ENCODE results near the gene ACOT13.
"Not testable (repeated sequence)": the region's sequence is repeated elsewhere in the genome, so short reads cannot be mapped to it uniquely, and the experiment has no call there.

The ACOT13 gene

GRCh38 chr6:24731456-24732134 is 64.7 kb downstream of the ACOT13 start:
- not testable (repeated sequence) for DNase-seq

- no peak for DNase-seq
These were observed 67.3 kb downstream of the ACOT13 start for GRCh38 chr6:24734166-24734565.

DNA sequence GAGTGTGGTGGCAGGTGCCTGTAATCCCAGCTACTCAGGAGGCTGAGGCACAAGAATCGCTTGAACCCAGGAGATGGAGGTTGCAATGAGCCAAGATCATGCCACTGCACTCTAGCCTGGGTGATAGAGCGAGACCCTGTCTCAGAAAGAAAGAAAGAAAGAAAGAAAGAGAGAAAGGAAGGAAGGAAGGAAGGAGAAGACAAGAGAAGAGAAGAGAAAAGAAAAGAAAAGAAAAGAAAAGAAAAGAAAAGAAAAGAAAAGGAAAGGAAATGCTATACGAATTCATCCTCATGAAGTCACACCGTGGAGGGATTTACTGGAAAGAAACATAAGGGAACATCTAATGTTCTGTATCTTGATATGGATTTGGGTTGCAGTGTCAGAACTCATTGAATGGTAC is 67.8 kb downstream of the ACOT13 start:
- DNase-seq = not testable (repeated sequence)

GRCh38 chr6:24738741-24739140 is 71.9 kb downstream of the ACOT13 start:
- DNase-seq = no peak

GRCh38 chr6:24740861-24741260 is 74.0 kb downstream of the ACOT13 start:
- no peak for DNase-seq

DNA sequence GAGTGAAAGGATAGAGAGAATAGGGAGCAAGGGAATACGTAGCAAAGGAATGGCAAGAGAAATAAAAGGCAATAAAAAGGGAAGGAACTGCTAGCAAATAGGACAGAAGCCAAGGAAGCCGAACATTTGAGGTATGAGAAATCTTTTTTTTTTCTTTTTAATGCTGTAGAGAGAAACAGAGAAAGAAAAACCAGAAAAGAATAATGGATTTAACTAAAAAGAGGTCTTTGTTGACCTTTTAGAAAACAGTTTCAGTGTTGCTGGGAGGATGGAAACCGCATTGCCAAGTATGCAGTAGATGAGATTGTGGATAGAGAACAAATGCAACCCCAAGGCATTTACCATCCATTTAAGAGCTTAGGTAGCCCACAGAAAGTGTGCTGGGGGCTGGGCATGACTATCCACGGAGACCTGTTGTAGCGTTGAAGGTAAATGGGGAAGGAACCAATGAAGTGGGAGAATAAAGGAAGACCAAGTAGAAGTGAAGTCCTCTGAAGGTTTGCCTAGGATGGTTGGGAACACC is 75.4 kb downstream of the ACOT13 start:
- DNase-seq = no peak

- no peak for DNase-seq
These were observed 76.5 kb downstream of the ACOT13 start for GRCh38 chr6:24743265-24743943.

- DNase-seq = no peak
These were observed 77.1 kb downstream of the ACOT13 start for GRCh38 chr6:24743944-24744335.

DNA sequence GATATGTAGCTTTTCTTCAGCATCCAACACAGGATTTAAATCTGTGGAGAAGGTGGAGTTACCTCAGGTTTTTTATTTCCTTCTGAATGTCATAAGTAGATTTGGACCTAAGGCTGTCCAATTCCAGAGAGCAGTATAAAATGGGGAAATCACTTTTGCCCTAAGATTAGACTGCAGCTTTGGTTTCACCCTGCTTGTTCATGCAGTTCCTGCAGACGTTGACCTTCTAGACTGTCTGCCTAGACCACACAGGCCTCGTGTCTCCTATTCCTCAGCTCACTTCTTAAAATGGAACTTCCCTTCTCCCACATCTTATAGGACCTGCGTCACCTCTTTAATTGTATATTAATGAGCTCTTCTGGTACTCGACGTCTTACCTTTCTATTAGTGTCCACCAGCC is 78.0 kb downstream of the ACOT13 start:
- DNase-seq = no peak

DNA sequence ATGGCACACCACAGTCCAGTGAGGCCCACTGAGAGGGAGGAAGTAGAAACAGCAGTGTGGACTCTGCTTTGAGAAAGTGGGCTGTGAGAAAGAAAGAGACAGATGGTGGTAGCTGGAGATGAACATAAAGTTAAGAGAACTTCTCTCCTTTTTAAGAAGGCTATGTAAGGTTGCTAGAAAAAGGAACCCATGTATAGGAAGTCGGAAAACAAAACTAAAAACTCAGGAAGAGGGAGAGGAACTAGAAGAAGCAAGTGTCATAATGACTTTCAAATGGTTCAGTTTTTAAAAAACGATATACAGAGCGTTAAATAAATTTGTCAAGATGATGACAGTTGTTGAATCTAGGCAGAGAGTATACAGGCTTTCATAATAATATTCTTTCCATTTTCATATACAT is 82.4 kb downstream of the ACOT13 start:
- no peak for DNase-seq

DNA sequence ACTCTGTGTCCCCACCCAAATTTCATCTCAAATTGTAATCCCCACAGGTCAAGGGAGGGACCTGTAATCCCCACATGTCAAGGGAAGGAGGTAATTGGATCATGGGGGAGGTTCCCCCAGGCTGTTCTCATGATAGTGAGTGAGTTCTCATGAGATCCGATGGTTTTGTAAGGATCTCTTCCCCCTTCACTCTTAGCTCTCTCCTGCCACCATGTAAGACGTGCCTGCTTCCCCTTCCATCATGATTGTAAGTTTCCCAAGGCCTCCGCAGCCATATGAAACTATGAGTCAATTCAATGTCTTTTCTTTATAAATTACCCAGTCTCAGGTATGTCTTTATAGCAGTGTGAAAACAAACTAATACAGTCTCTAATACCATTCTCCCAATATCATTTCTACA is 84.0 kb downstream of the ACOT13 start:
- DNase-seq = not testable (repeated sequence)

DNA sequence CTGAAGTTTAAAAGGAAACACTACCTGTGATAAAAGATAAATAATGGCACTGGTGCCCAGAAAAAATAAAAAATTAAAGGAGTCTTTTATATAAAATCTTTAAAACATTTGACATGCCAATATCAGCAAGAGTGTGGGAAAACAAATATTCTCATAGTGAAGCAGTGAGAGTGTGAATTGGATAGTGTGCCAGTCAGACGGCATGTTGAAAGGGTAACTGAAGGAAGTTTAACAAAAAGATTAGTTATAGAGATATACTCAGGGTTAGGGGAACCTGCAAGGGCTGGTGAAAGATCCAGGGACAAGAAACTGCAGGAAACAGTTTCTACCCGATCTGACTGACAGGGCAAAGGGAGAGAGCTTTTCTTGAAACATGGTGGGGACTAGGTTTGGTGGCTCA is 85.6 kb downstream of the ACOT13 start:
- DNase-seq = no peak

DNA sequence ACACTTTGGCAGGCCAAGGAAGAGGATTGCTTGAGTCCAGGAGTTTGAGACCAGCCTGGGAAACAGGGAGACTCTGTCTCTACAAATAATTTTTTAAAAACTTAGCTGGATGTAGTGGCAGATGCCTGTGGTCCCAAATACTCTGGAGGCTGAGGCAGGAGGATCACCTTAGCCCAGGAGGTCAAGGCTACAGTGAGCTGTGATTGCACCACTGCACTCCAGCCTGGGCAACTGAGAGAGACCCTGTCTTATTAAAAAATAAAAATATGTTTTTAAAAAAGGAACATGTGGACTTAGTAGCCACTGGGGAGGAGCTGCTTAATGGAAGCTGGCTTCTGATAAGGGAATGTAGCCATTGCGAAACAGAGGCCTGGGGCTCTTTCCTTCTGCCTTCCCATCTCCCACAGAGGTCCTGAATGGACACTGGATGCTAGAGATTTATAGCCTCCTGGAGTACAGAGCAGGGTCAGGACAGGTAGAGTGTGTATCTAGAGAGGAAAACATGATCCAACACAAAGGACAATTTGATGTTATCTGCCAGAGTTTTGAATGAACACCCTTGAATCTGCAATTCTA is 86.1 kb downstream of the ACOT13 start:
- DNase-seq = no peak

- no peak for DNase-seq
These were observed 86.7 kb downstream of the ACOT13 start for GRCh38 chr6:24753545-24753944.

- not testable (repeated sequence) for DNase-seq
These were observed 87.5 kb downstream of the ACOT13 start for GRCh38 chr6:24754378-24754777.
